ENCODE data around the gene SHOC1. TPM values are rescaled to one million over a fixed set of nuclear protein-coding genes. Genes with fewer than 3 reads are reported as not detected.

Gene SHOC1
- polyA plus RNA-seq (2012; ENCODE audit: insufficient read depth, insufficient read length, low read depth): not detected

GRCh38 chr9:111794835-111795556, at the start of gene SHOC1:
Gene SHOC1, minus strand, starts transcription at chr9:111794937. Its CDS starts 3,519 bp downstream, at chr9:111791418.
- Histone ChIP-seq H3K9me3 (no peaks in the 10 kb centered on the region), H3K27me3 (no peaks in the 10 kb centered on the region), H3K4me3 (ENCODE audit: low read depth, low read length) (no peak within 1 kb of the TSS), H3K36me3 (no peaks in the 10 kb centered on the region), H3K4me1 (no peaks in the 10 kb centered on the region)
- DNase-seq: no peak
- no peak for TF ChIP-seq CTCF (IDR thresholded peaks at IDR 0.05; ENCODE audit: low read depth, low read length)

- no peak for TF ChIP-seq CTCF (IDR thresholded peaks at IDR 0.05; ENCODE audit: low read depth, low read length)
- H3K4me3 ChIP-seq (ENCODE audit: low read depth, low read length): no peak overlapping the region
- no peaks in the 10 kb centered on the region for H3K27me3 ChIP-seq
- no peaks in the 10 kb centered on the region for H3K4me1 ChIP-seq
- no peaks in the 10 kb centered on the region for H3K36me3 ChIP-seq
- DNase-seq: no peak
- H3K9me3 ChIP-seq: no peaks in the 10 kb centered on the region
These were observed 49.2 kb upstream of the SHOC1 start for GRCh38 chr9:111843971-111844370.

GRCh38 chr9:111842313-111842712, 47.6 kb upstream of the SHOC1 start:
- TF ChIP-seq CTCF (IDR thresholded peaks at IDR 0.05; ENCODE audit: low read depth, low read length): no peak
- Histone ChIP-seq H3K36me3 (no peaks in the 10 kb centered on the region), H3K4me3 (ENCODE audit: low read depth, low read length) (no peak overlapping the region), H3K27me3 (no peaks in the 10 kb centered on the region), H3K9me3 (no peaks in the 10 kb centered on the region), H3K4me1 (no peaks in the 10 kb centered on the region)
- no peak for DNase-seq

GRCh38 chr9:111840442-111840841, 45.7 kb upstream of the SHOC1 start:
- no peaks in the 10 kb centered on the region for H3K9me3 ChIP-seq
- no peak overlapping the region for H3K4me3 ChIP-seq (ENCODE audit: low read depth, low read length)
- no peaks in the 10 kb centered on the region for H3K36me3 ChIP-seq
- no peak for DNase-seq
- H3K4me1 ChIP-seq: no peaks in the 10 kb centered on the region
- no peaks in the 10 kb centered on the region for H3K27me3 ChIP-seq
- TF ChIP-seq CTCF (IDR thresholded peaks at IDR 0.05; ENCODE audit: low read depth, low read length): no peak

- DNase-seq: no peak
- Histone ChIP-seq H3K9me3 (no peaks in the 10 kb centered on the region), H3K4me3 (ENCODE audit: low read depth, low read length) (no peak overlapping the region), H3K27me3 (no peaks in the 10 kb centered on the region), H3K36me3 (no peaks in the 10 kb centered on the region), H3K4me1 (no peaks in the 10 kb centered on the region)
- TF ChIP-seq CTCF (IDR thresholded peaks at IDR 0.05; ENCODE audit: low read depth, low read length): no peak
These were observed 45.2 kb upstream of the SHOC1 start for GRCh38 chr9:111839987-111840386.

- no peak for TF ChIP-seq CTCF (IDR thresholded peaks at IDR 0.05; ENCODE audit: low read depth, low read length)
- H3K9me3 ChIP-seq: no peaks in the 10 kb centered on the region
- H3K4me1 ChIP-seq: no peaks in the 10 kb centered on the region
- H3K36me3 ChIP-seq: no peaks in the 10 kb centered on the region
- DNase-seq: no peak
- no peak overlapping the region for H3K4me3 ChIP-seq (ENCODE audit: low read depth, low read length)
- H3K27me3 ChIP-seq: no peaks in the 10 kb centered on the region
These were observed 44.6 kb upstream of the SHOC1 start for GRCh38 chr9:111839387-111839786.
